NT2/D1 (cell line): ENCODE measurements around the gene GLCE.

Source experiments
- DNase-seq: peaks from one replicate; pipeline ENCODE4 v3.0.0-alpha.2; 2011; ENCODE audit warnings: low read depth, low spot score
- H3K27me3 ChIP-seq: 2 replicates; pipeline ENCODE4 v1.6.0; 2011; ENCODE audit warnings: mild to moderate bottlenecking; ENCODE audit not compliant: insufficient read length, insufficient read depth
- H3K36me3 ChIP-seq: 2 replicates; pipeline ENCODE4 v1.6.1; 2011; ENCODE audit warnings: mild to moderate bottlenecking, low read length, mixed read lengths; ENCODE audit not compliant: insufficient read depth, insufficient read length
- H3K4me1 ChIP-seq: 2 replicates; pipeline ENCODE4 v1.5.1; 2011; ENCODE audit not compliant: insufficient read depth, insufficient read length
- H3K4me3 ChIP-seq: 2 replicates; pipeline ENCODE4 v1.5.1; 2011; ENCODE audit warnings: low read depth; ENCODE audit not compliant: insufficient read length
- H3K9ac ChIP-seq: 2 replicates; pipeline ENCODE4 v1.6.0; 2011; ENCODE audit warnings: low read depth; ENCODE audit not compliant: insufficient read length
- H3K9me3 ChIP-seq: 2 replicates; pipeline ENCODE4 v1.5.1; 2011; ENCODE audit warnings: mild to moderate bottlenecking, low read length; ENCODE audit not compliant: insufficient read depth
- SUZ12 ChIP-seq: IDR thresholded peaks from 2 replicates; pipeline ENCODE4 v1.6.1; 2011; ENCODE audit not compliant: insufficient read length, insufficient read depth; ENCODE audit errors: extremely low read depth
- YY1 ChIP-seq: IDR thresholded peaks from 2 replicates; pipeline ENCODE4 v1.6.1; 2011; ENCODE audit not compliant: insufficient read length, insufficient read depth
- ZNF274 ChIP-seq: IDR thresholded peaks from 2 replicates; pipeline ENCODE4 v1.6.1; 2011; ENCODE audit warnings: mild to moderate bottlenecking, low read depth, low read length

Gene GLCE

GRCh38 chr15:69275933-69276560 is 115.6 kb downstream of the GLCE start:
- H3K9me3 ChIP-seq: no peaks in the 10 kb centered on the region
- H3K4me1 ChIP-seq: no peaks in the 10 kb centered on the region
- H3K36me3 ChIP-seq: no peaks in the 10 kb centered on the region
- no peak for TF ChIP-seq ZNF274
- no peak for TF ChIP-seq SUZ12
- no peak for TF ChIP-seq YY1
- H3K27me3 ChIP-seq: no peaks in the 10 kb centered on the region
- DNase-seq: no peak
- H3K9ac ChIP-seq: no peak overlapping the region
- H3K4me3 ChIP-seq: no peak overlapping the region

GRCh38 chr15:69277316-69277715 is 116.9 kb downstream of the GLCE start:
- no peaks in the 10 kb centered on the region for H3K27me3 ChIP-seq
- no peak for TF ChIP-seq ZNF274
- no peak for TF ChIP-seq SUZ12
- TF ChIP-seq YY1: no peak

GRCh38 chr15:69279636-69280035 is 119.2 kb downstream of the GLCE start:
- H3K9ac ChIP-seq: no peak overlapping the region
- H3K4me3 ChIP-seq: no peak overlapping the region
- TF ChIP-seq YY1: no peak
- TF ChIP-seq ZNF274: no peak
- no peak for TF ChIP-seq SUZ12
- no peaks in the 10 kb centered on the region for H3K36me3 ChIP-seq
- no peaks in the 10 kb centered on the region for H3K4me1 ChIP-seq
- no peaks in the 10 kb centered on the region for H3K9me3 ChIP-seq
- no peak for DNase-seq
- H3K27me3 ChIP-seq: no peaks in the 10 kb centered on the region

More at GRCh38 chr15:69277316-69277715, 116.9 kb downstream of the GLCE start:
- no peak overlapping the region for H3K9ac ChIP-seq
- H3K4me3 ChIP-seq: no peak overlapping the region
- no peaks in the 10 kb centered on the region for H3K9me3 ChIP-seq
- no peaks in the 10 kb centered on the region for H3K4me1 ChIP-seq
- DNase-seq: no peak
- H3K36me3 ChIP-seq: no peaks in the 10 kb centered on the region

GRCh38 chr15:69280783-69281182 is 120.3 kb downstream of the GLCE start:
- DNase-seq: no peak
- Histone ChIP-seq H3K9me3 (no peaks in the 10 kb centered on the region), H3K4me1 (no peaks in the 10 kb centered on the region), H3K4me3 (no peak overlapping the region), H3K36me3 (no peaks in the 10 kb centered on the region), H3K9ac (no peak overlapping the region), H3K27me3 (no peaks in the 10 kb centered on the region)
- TF ChIP-seq YY1 (no peak), ZNF274 (no peak), SUZ12 (no peak)

GRCh38 chr15:69282104-69282743 is 121.8 kb downstream of the GLCE start:
- no peaks in the 10 kb centered on the region for H3K36me3 ChIP-seq
- no peak for DNase-seq
- H3K4me3 ChIP-seq: no peak overlapping the region
- no peaks in the 10 kb centered on the region for H3K4me1 ChIP-seq
- H3K9ac ChIP-seq: no peak overlapping the region
- TF ChIP-seq SUZ12 (no peak), YY1 (no peak), ZNF274 (no peak)
- no peaks in the 10 kb centered on the region for H3K9me3 ChIP-seq
- H3K27me3 ChIP-seq: no peaks in the 10 kb centered on the region

GRCh38 chr15:69285834-69286233 is 125.4 kb downstream of the GLCE start:
- Histone ChIP-seq H3K36me3 (no peaks in the 10 kb centered on the region), H3K4me3 (no peak overlapping the region), H3K9me3 (no peaks in the 10 kb centered on the region), H3K27me3 (no peaks in the 10 kb centered on the region), H3K9ac (no peak overlapping the region), H3K4me1 (no peaks in the 10 kb centered on the region)
- DNase-seq: no peak
- TF ChIP-seq SUZ12 (no peak), ZNF274 (no peak), YY1 (no peak)

GRCh38 chr15:69288011-69288410 is 127.6 kb downstream of the GLCE start:
- H3K4me3 ChIP-seq: no peak overlapping the region
- no peaks in the 10 kb centered on the region for H3K36me3 ChIP-seq
- no peaks in the 10 kb centered on the region for H3K9me3 ChIP-seq
- H3K9ac ChIP-seq: no peak overlapping the region
- TF ChIP-seq ZNF274 (no peak), YY1 (no peak), SUZ12 (no peak)
- no peak for DNase-seq
- no peaks in the 10 kb centered on the region for H3K27me3 ChIP-seq
- no peaks in the 10 kb centered on the region for H3K4me1 ChIP-seq
